B cell (primary cell): ENCODE data around the gene ZPBP2. TPM values are rescaled to one million over a fixed set of nuclear protein-coding genes. Genes with fewer than 3 reads are reported as not detected.
"Not testable (repeated sequence)": the region's sequence is repeated elsewhere in the genome, so short reads cannot be mapped to it uniquely, and the experiment has no call there.

Experiments
- ATAC-seq: fragments of 200-7000 bp; cut with Tn5 transposase; one replicate; pipeline ENCODE4 v1.10.0; 2021; ENCODE audit warnings: low read depth, mild to moderate bottlenecking, moderate number of reproducible peaks, moderate library complexity
- CTCF ChIA-PET: fragments of 350-600 bp; sonication (Branson Sonifier 250); formaldehyde crosslinking; loops from one replicate; lab custom pipeline; 2021; ENCODE audit warnings: antibody characterized with exemption, inconsistent platforms; lab: Charles Lee
- POLR2A ChIA-PET: fragments of 350-600 bp; sonication (Branson Sonifier 250); formaldehyde crosslinking; loops from one replicate; lab custom pipeline; 2021; ENCODE audit warnings: antibody characterized with exemption; lab: Charles Lee
- DNase-seq: peaks from one replicate; pipeline ENCODE4 v3.0.0; 2013
- H2AFZ ChIP-seq: 2 replicates; pipeline ENCODE4 v1.6.1; 2012; ENCODE audit warnings: mild to moderate bottlenecking, low read depth, low read length; ENCODE audit not compliant: insufficient read depth, poor library complexity, severe bottlenecking
- H3K27ac ChIP-seq, 2 donors: 1 replicate in 1 of 2; 2 replicates in 1 of 2; pipeline ENCODE4 v1.5.1; 2012 to 2013; ENCODE audit warnings: low read length in 2 of 2, mild to moderate bottlenecking in 2 of 2, moderate library complexity in 1 of 2
- H3K27me3 ChIP-seq, 4 experiments: fragments of 200-600 bp in 1 of 4; sonication (generic) in 1 of 4; replicated peaks in 1 of 4; 1 replicate in 2 of 4; 2 replicates in 2 of 4; pipeline versions ENCODE4 v1.6.1 to v1.7.0; 2013 to 2016; ENCODE audit warnings: low read length in 3 of 4, mild to moderate bottlenecking in 2 of 4, mixed read lengths in 1 of 4, moderate library complexity in 1 of 4; ENCODE audit not compliant: insufficient read depth in 4 of 4, control insufficient read depth in 3 of 4; ENCODE audit errors: control extremely low read depth in 1 of 4
- H3K36me3 ChIP-seq, 2 experiments: replicated peaks in 1 of 2; 1 replicate in 1 of 2; 2 replicates in 1 of 2; pipeline versions ENCODE4 v1.6.1 to v1.7.1; 2013; ENCODE audit warnings: low read length in 1 of 2; ENCODE audit not compliant: insufficient read depth in 2 of 2, control insufficient read depth in 1 of 2; ENCODE audit errors: control extremely low read depth in 1 of 2, extremely low read depth in 1 of 2
- H3K4me1 ChIP-seq, 2 donors: fragments of 200-600 bp in 1 of 2; sonication (generic) in 1 of 2; 1 replicate in 1 of 2; 2 replicates in 1 of 2; pipeline versions ENCODE4 v1.5.1 to v1.6.1; 2013 to 2017; ENCODE audit warnings: low read length in 2 of 2; ENCODE audit not compliant: control insufficient read depth in 2 of 2, insufficient read depth in 2 of 2
- H3K4me2 ChIP-seq: replicated peaks from 2 replicates; pipeline ENCODE3; 2012; ENCODE audit warnings: mild to moderate bottlenecking, low read depth, low read length; ENCODE audit not compliant: poor library complexity, severe bottlenecking
- H3K4me3 ChIP-seq, 5 experiments: fragments of 200-600 bp in 1 of 5; sonication (generic) in 1 of 5; 1 replicate in 3 of 5; 2 replicates in 2 of 5; pipeline versions ENCODE4 v1.5.1 to v1.7.0; 2011 to 2016; ENCODE audit warnings: low read length in 4 of 5, mild to moderate bottlenecking in 4 of 5, low read depth in 2 of 5, control low read depth in 1 of 5, moderate library complexity in 1 of 5; ENCODE audit not compliant: insufficient read depth in 1 of 5; ENCODE audit errors: control extremely low read depth in 1 of 5, extremely low read depth in 1 of 5
- H3K79me2 ChIP-seq: fragments of 200-600 bp; sonication (generic); one replicate; pipeline ENCODE4 v1.6.0; 2016; ENCODE audit warnings: low read length; ENCODE audit not compliant: control insufficient read depth, insufficient read depth
- H3K9ac ChIP-seq: fragments of 200-600 bp; sonication (generic); 2 replicates; pipeline ENCODE4 v1.6.1; 2017; ENCODE audit warnings: mild to moderate bottlenecking, low read length, moderate library complexity
- H3K9me3 ChIP-seq, 3 donors: one replicate each; pipeline versions ENCODE4 v1.6.1 to v1.7.1; 2013; ENCODE audit warnings: low read length in 2 of 3; ENCODE audit not compliant: control insufficient read depth in 2 of 3, insufficient read depth in 1 of 3; ENCODE audit errors: control extremely low read depth in 1 of 3
- H4K20me1 ChIP-seq: 2 replicates; pipeline ENCODE4 v1.6.0; 2012; ENCODE audit warnings: mild to moderate bottlenecking, low read length; ENCODE audit not compliant: insufficient read depth, control insufficient read depth, poor library complexity, severe bottlenecking
- H3K27ac Mint-ChIP-seq: one replicate; pipeline ENCODE4 v1.8.0; 2021; ENCODE audit warnings: mixed read lengths
- H3K27me3 Mint-ChIP-seq: one replicate; pipeline ENCODE4 v1.8.0; 2021; ENCODE audit warnings: mixed read lengths
- H3K4me1 Mint-ChIP-seq: one replicate; pipeline ENCODE4 v1.8.0; 2021; ENCODE audit warnings: mixed read lengths
- H3K4me3 Mint-ChIP-seq: one replicate; pipeline ENCODE4 v1.8.0; 2021; ENCODE audit warnings: mixed read lengths
- H3K9me3 Mint-ChIP-seq: one replicate; pipeline ENCODE4 v1.8.0; 2022; ENCODE audit warnings: mixed read lengths; ENCODE audit not compliant: insufficient read depth
- EZH2 ChIP-seq: IDR thresholded peaks from 2 replicates; pipeline ENCODE4 v1.6.1; 2012; ENCODE audit warnings: borderline replicate concordance, low read depth, mild to moderate bottlenecking, moderate library complexity, low read length; ENCODE audit not compliant: insufficient read depth, poor library complexity, severe bottlenecking
- WGBS: methylation state at CpG from one replicate; pipeline ENCODE4 v1.1.5; 2013; ENCODE audit warnings: missing lambda C conversion rate; ENCODE audit not compliant: insufficient coverage; 5-methylcytosine and 5-hydroxymethylcytosine counted together
- intact Hi-C: fragments of 100-400 bp; cut with micrococcal nuclease; formaldehyde crosslinking; loops from one replicate; pipeline ENCODE4 v1.10.0; 2022
- polyA plus RNA-seq: library from polyadenylated mRNA; depleted of rRNA; stranded (reverse); fragments of >200 nt; gene quantifications from 2 replicates; pipeline ENCODE4 v1.2.3, GENCODE V29; 2012
- total RNA-seq, 2 donors: library from RNA; stranded (reverse); fragments of 120-200 nt in 1 of 2; gene quantifications; 1 replicate in 1 of 2; 2 replicates in 1 of 2; pipeline versions ENCODE4 v1.2.3 to v1.2.4, GENCODE V29; 2013 to 2022
- TF ChIP-seq, protein P1 (sequence below): fragments of 200-600 bp; IDR thresholded peaks from one replicate; pipeline ENCODE4 v1.8.0; 2022; ENCODE audit warnings: antibody characterized with exemption, mild to moderate bottlenecking

ZPBP2 gene
- total and polyA plus RNA-seq, 2 donors (not counting 1 experiment from before 2014, with no cell fraction given) = 1.6 to 1.7 TPM

DNA sequence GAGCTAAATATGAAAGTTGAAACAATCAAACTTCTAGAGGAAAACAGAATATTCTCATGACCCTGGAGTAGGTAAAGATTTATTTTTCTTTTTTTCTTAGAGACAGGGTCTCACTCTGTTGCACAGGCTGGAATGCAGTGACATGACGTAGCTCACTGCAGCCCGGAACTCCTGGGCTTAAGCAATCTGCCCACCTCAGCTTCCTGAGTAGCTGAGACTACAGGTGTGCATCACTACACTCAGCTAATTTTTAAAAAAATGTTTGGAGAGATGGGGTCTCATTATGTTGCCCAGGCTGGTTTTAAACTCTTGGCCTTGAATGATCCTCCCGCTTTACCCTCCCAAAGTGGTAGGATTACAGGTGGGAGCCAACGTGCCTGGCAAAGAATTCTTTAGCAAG is 19.4 kb upstream of the ZPBP2 start:
- 0% methylated on average over 2 of the region's 4 CpGs for WGBS
- no peaks in the 10 kb centered on the region for H3K27me3 Mint-ChIP-seq
- H3K27me3 ChIP-seq = no peaks in the 10 kb centered on the region
- peak overlapping the region in 2 of 5 experiments; percentile 5 to 8 for H3K4me3 ChIP-seq
- ChIA-PET CTCF (interaction anchor here (0.6 to 1.4 kb wide), 5 partner anchors 13 to 71 kb away, joined by 3 to 7 read pairs (median 4); no protein-coding TSS in a partner anchor), POLR2A (no interaction called here)
- H3K4me1 Mint-ChIP-seq = peaks cover 66% of the 10 kb centered on the region
- TF ChIP-seq, protein P1, sequence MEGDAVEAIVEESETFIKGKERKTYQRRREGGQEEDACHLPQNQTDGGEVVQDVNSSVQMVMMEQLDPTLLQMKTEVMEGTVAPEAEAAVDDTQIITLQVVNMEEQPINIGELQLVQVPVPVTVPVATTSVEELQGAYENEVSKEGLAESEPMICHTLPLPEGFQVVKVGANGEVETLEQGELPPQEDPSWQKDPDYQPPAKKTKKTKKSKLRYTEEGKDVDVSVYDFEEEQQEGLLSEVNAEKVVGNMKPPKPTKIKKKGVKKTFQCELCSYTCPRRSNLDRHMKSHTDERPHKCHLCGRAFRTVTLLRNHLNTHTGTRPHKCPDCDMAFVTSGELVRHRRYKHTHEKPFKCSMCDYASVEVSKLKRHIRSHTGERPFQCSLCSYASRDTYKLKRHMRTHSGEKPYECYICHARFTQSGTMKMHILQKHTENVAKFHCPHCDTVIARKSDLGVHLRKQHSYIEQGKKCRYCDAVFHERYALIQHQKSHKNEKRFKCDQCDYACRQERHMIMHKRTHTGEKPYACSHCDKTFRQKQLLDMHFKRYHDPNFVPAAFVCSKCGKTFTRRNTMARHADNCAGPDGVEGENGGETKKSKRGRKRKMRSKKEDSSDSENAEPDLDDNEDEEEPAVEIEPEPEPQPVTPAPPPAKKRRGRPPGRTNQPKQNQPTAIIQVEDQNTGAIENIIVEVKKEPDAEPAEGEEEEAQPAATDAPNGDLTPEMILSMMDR = no peak
- TF ChIP-seq EZH2 = no peak
- peak; percentile 60 for ATAC-seq
- H3K9me3 Mint-ChIP-seq = no peaks in the 10 kb centered on the region
- no peaks in the 10 kb centered on the region for H3K9me3 ChIP-seq
- peak overlapping the region; percentile 70 for H3K27ac Mint-ChIP-seq
- peak overlapping the region; percentile 8 for H3K9ac ChIP-seq
- peak; percentile 37 for DNase-seq
- intact Hi-C loops = loop anchor here (2.0 kb wide), 1 partner anchor 16 kb away; the partner anchor contains the start of gene IKZF3
- peak overlapping the region; percentile 39 for H3K4me2 ChIP-seq
- H3K4me3 Mint-ChIP-seq = peak overlapping the region; percentile 53
- H4K20me1 ChIP-seq = peaks cover 51% of the 10 kb centered on the region
- peaks cover 4 to 40% of the 10 kb centered on the region in 2 experiments for H3K36me3 ChIP-seq
- peaks cover 54 to 62% of the 10 kb centered on the region in 2 donors for H3K4me1 ChIP-seq
- H3K79me2 ChIP-seq = peaks cover 90% of the 10 kb centered on the region
- peak overlapping the region; percentile 36 to 64 for H3K27ac ChIP-seq
- H2AFZ ChIP-seq = no peak overlapping the region

DNA sequence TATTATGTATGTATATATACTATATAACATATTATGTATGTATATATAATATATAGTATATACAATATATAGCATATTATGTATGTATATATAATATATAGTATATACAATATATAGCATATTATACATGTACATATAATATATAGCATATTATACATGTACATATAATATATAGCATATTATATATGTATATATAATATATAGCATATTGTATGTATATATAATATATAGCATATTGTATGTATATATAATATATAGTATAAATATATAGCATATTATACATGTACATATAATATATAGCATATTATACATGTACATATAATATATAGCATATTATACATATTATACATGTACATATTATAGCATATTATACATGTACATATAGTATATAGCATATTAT is 17.8 kb upstream of the ZPBP2 start:
- CTCF ChIA-PET, DNase-seq, H3K4me2 ChIP-seq, H3K9ac ChIP-seq, H2AFZ ChIP-seq, H3K27ac ChIP-seq, H3K27me3 Mint-ChIP-seq, ATAC-seq, intact Hi-C loops, H3K4me3 ChIP-seq, H3K4me3 Mint-ChIP-seq, H3K9me3 ChIP-seq, H3K9me3 Mint-ChIP-seq, H3K27me3 ChIP-seq, POLR2A ChIA-PET, H3K27ac Mint-ChIP-seq: not testable (repeated sequence)
- Histone ChIP-seq H3K36me3 (peaks cover 8 to 45% of the 10 kb centered on the region in 2 experiments), H3K4me1 (peaks cover 55 to 64% of the 10 kb centered on the region in 2 donors), H3K79me2 (peaks cover 90% of the 10 kb centered on the region), H4K20me1 (peaks cover 51% of the 10 kb centered on the region)
- peaks cover 65% of the 10 kb centered on the region for H3K4me1 Mint-ChIP-seq
